ENCODE measurements around the gene CKB. TPM values are rescaled to one million over a fixed set of nuclear protein-coding genes. Genes with fewer than 3 reads are reported as not detected.
A peak's percentile ranks its signal among the peaks of the same experiment; 100 is the strongest.
"Not testable (repeated sequence)": the region's sequence is repeated elsewhere in the genome, so short reads cannot be mapped to it uniquely, and the experiment has no call there.

Gene CKB
- total and polyA plus RNA-seq, 2 donors (not counting 1 experiment from before 2014, with no cell fraction given), result 65.2 to 136 TPM

DNA sequence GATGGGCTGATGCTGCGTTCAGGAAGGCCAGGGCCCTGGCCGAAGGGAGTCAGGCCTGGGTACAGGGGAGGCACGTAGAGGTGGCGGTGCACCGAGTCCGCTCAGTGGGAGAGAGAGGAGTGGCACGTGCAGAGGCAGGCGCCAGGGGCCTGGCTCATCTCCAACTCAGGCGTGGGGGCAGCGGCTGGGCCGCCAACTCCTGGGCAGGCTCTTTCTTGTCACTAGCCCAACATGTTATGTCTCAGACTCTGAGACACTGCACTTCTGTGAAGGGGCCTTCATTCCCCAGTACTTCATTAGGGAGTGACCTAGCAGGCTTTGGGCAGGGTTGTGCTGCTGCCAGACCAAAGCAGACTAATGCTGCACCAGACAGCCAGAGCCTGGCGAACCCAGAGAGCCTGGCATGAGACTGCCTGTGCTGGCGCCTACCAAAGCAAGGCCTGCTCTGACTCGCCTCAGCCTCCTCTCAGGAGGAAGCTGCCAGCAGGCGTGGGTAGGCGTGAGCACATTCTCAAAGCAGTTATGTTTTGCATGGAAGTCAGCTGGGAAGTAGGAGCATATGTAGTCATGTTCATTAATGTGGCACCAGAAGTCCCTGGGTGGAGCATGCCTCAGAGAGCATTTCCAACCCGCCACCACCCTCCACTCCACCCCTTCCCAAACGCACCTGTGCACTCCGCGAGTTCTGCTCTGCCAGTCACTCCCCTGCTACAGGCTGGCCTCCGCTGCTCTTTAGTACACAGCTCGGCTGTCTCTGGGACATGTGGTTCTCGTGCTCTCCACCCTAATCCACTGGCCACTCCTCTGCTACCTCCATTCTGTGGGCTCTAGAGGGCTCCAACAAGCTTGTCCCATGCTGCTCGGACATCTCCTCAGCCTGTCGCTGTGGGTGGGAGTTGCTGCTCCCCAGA is 9.7 kb downstream of the CKB start:
- Histone ChIP-seq H3K4me1 (ENCODE audit: control insufficient read depth, extremely low read depth, insufficient read depth, low read length) (peaks cover 5% of the 10 kb centered on the region), H3K27ac (ENCODE audit: insufficient read depth, low read length) (peak overlapping the region; percentile 29), H3K79me2 (ENCODE audit: control insufficient read depth, insufficient read depth, low read length) (no peaks in the 10 kb centered on the region), H3K9ac (ENCODE audit: insufficient read depth, low read length) (peak overlapping the region; percentile 8), H3K9me3 (ENCODE audit: control insufficient read depth, insufficient read depth, low read depth, low read length) (no peaks in the 10 kb centered on the region), H3K4me2 (ENCODE audit: extremely low read depth, insufficient read depth, low read length) (no peak overlapping the region), H3K27me3 (ENCODE audit: control insufficient read depth, insufficient read depth, low read length) (no peaks in the 10 kb centered on the region), H3K36me3 (ENCODE audit: control insufficient read depth, insufficient read depth, low read length) (peaks cover 10% of the 10 kb centered on the region), H3K4me3 (replicated peaks in 1 of 4; ENCODE audit: control extremely low read depth in 1 of 4, insufficient read depth in 1 of 4, low read depth in 3 of 4, low read length in 4 of 4) (no peak overlapping the region), H4K20me1 (ENCODE audit: control insufficient read depth, extremely low read depth, insufficient read depth, low read length) (no peaks in the 10 kb centered on the region), H2AFZ (ENCODE audit: low read length) (no peak overlapping the region)
- TF ChIP-seq, protein P1, sequence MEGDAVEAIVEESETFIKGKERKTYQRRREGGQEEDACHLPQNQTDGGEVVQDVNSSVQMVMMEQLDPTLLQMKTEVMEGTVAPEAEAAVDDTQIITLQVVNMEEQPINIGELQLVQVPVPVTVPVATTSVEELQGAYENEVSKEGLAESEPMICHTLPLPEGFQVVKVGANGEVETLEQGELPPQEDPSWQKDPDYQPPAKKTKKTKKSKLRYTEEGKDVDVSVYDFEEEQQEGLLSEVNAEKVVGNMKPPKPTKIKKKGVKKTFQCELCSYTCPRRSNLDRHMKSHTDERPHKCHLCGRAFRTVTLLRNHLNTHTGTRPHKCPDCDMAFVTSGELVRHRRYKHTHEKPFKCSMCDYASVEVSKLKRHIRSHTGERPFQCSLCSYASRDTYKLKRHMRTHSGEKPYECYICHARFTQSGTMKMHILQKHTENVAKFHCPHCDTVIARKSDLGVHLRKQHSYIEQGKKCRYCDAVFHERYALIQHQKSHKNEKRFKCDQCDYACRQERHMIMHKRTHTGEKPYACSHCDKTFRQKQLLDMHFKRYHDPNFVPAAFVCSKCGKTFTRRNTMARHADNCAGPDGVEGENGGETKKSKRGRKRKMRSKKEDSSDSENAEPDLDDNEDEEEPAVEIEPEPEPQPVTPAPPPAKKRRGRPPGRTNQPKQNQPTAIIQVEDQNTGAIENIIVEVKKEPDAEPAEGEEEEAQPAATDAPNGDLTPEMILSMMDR (conservative IDR thresholded peaks at IDR 0.05 in 1 of 2, IDR thresholded peaks at IDR 0.05 in 1 of 2; ENCODE audit: low read depth in 1 of 2, low read length in 2 of 2), result no peak
- TF ChIP-seq EZH2 (IDR thresholded peaks at IDR 0.05; ENCODE audit: low read length, missing control alignments), result no peak
- peak; percentile 57 to 84 for DNase-seq (ENCODE audit: low read depth in 2 of 2)

DNA sequence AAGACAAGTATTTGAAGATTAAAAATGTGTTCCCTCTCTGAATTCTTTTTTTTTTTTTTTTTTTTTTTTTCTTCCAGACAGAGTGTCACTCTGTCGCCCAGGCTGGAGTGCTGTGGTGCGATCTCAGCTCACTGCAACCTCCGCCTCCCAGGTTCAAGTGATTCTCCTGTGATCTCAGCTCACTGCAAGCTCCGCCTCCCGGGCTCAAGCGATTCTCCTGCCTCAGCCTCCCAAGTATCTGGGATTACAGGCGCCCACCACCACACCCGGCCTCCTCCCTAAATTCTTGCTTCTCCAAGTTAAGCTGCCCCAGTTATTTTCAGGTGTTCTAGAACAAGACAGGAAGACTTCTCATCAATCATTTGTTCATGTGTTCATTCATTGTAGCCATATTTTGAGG is 10.4 kb downstream of the CKB start:
- not testable (repeated sequence) for H3K79me2 ChIP-seq (ENCODE audit: control insufficient read depth, insufficient read depth, low read length); H3K27me3 ChIP-seq (ENCODE audit: control insufficient read depth, insufficient read depth, low read length); H3K9me3 ChIP-seq (ENCODE audit: control insufficient read depth, insufficient read depth, low read depth, low read length); H3K9ac ChIP-seq (ENCODE audit: insufficient read depth, low read length); H4K20me1 ChIP-seq (ENCODE audit: control insufficient read depth, extremely low read depth, insufficient read depth, low read length); H3K4me1 ChIP-seq (ENCODE audit: control insufficient read depth, extremely low read depth, insufficient read depth, low read length); H3K4me3 ChIP-seq (replicated peaks in 1 of 4; ENCODE audit: control extremely low read depth in 1 of 4, insufficient read depth in 1 of 4, low read depth in 3 of 4, low read length in 4 of 4); H3K4me2 ChIP-seq (ENCODE audit: extremely low read depth, insufficient read depth, low read length); DNase-seq (ENCODE audit: low read depth in 2 of 2); H2AFZ ChIP-seq (ENCODE audit: low read length)
- Histone ChIP-seq H3K27ac (ENCODE audit: insufficient read depth, low read length) (peak overlapping the region; percentile 29), H3K36me3 (ENCODE audit: control insufficient read depth, insufficient read depth, low read length) (peaks cover 12% of the 10 kb centered on the region)

DNA sequence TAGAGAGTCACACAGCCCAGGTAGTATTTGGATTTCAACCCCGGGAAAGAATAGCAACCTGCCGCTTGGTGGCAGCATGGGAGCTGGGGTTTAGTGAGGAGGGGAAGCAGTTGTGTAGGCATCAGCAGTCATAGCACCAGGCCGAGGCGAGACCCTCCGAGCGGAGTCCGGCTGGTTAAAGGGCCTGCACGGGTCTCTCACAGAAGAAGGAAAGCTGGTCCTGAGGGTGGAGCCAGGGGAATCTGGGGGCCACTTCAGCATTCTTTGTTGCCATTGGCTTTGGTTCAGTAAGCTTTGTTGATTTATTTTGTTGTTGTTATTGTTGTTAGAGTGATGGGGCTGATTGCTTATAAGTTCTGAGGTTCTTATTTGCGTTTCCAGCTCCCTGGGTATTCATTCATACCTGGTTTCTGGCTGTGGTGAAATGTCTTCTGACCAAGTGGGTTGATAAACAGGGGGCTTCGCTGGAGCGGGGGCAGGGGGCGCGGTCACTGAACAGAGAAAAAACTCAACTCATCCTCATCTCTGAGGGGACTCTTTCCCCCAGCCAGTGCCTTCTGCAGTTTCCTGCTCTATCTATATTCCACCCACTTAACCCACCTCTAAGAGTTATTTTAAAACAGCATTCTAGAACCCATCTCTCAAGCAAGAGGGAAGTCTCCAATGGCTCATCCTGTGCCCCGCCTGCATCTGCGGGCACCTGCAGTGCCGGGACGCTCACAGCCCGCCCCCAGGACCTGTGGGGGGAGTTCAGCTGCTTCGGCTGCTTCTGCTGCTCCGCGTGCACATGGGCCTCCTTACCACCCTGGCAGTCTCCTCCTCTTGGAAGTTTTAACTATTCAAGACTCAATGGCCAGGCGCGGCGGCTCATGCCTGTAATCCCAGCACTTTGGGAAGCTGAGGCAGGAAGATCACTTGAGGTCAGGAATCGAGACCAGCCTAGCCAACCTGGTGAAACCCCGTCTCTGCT is 11.6 kb downstream of the CKB start:
- Histone ChIP-seq H3K36me3 (ENCODE audit: control insufficient read depth, insufficient read depth, low read length) (peaks cover 12% of the 10 kb centered on the region), H3K27ac (ENCODE audit: insufficient read depth, low read length) (no peak overlapping the region), H3K9ac (ENCODE audit: insufficient read depth, low read length) (no peak overlapping the region), H3K27me3 (ENCODE audit: control insufficient read depth, insufficient read depth, low read length) (no peaks in the 10 kb centered on the region), H2AFZ (ENCODE audit: low read length) (no peak overlapping the region), H3K4me1 (ENCODE audit: control insufficient read depth, extremely low read depth, insufficient read depth, low read length) (peaks cover 5% of the 10 kb centered on the region), H3K4me2 (ENCODE audit: extremely low read depth, insufficient read depth, low read length) (no peak overlapping the region), H3K9me3 (ENCODE audit: control insufficient read depth, insufficient read depth, low read depth, low read length) (no peaks in the 10 kb centered on the region), H3K79me2 (ENCODE audit: control insufficient read depth, insufficient read depth, low read length) (no peaks in the 10 kb centered on the region), H4K20me1 (ENCODE audit: control insufficient read depth, extremely low read depth, insufficient read depth, low read length) (no peaks in the 10 kb centered on the region), H3K4me3 (replicated peaks in 1 of 4; ENCODE audit: control extremely low read depth in 1 of 4, insufficient read depth in 1 of 4, low read depth in 3 of 4, low read length in 4 of 4) (no peak overlapping the region)
- no peak for TF ChIP-seq EZH2 (IDR thresholded peaks at IDR 0.05; ENCODE audit: low read length, missing control alignments)
- TF ChIP-seq, protein P1 (conservative IDR thresholded peaks at IDR 0.05 in 1 of 2, IDR thresholded peaks at IDR 0.05 in 1 of 2; ENCODE audit: low read depth in 1 of 2, low read length in 2 of 2), result no peak
- DNase-seq (ENCODE audit: low read depth in 2 of 2), result no peak

Data from fibroblast of lung (primary cell).